GM21737 (cell line): ENCODE results near the gene DPYSL3.
A peak's percentile ranks its signal among the peaks of the same experiment; 100 is the strongest.

Experiments
- ATAC-seq: cut with Tn5 transposase; IDR thresholded peaks from one replicate; pipeline ENCODE4 v1.9.1; 2021; ENCODE audit warnings: mild to moderate bottlenecking, moderate library complexity; ENCODE audit not compliant: unreplicated experiment

DPYSL3 gene

DNA sequence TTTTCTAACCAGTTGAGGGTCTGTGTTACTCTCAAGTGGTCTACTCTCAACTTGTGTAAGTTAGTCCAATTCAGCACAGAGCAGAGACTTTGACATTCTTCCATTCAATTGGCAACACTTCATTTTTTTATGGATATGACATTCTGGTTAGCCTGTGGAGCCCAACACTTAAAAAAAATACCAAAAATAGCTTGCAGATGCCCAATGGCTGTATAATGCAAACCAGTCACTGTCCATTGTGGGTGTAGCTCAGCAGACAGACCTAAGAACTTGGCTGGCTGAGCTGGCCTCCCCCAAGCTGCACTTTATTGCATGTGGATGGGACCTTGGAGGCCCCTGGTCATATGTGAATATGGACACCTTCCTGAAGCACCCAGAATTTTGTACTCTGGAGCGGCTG lies 103.2 kb downstream of the DPYSL3 start:
- ATAC-seq, result no peak

DNA sequence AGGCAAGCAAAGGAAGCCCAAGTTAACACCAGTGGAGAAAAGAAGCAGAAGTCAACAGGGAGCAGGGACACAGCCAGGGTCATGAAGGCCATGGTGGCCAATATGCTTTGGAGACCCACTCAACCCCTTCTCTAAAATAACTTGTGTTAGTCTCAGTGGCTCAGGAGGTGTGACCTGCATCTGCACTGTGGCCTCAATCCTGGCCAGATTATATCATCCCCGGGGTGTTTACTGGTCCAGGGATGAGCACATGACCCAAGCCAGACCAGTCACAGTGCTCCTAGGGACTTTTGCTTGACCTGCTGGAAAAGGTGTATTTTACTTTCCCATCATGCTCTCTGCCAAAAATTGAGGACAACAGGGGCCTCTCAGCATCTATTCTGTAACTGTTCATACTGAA lies 105.2 kb downstream of the DPYSL3 start:
- ATAC-seq, result peak; percentile 18

DNA sequence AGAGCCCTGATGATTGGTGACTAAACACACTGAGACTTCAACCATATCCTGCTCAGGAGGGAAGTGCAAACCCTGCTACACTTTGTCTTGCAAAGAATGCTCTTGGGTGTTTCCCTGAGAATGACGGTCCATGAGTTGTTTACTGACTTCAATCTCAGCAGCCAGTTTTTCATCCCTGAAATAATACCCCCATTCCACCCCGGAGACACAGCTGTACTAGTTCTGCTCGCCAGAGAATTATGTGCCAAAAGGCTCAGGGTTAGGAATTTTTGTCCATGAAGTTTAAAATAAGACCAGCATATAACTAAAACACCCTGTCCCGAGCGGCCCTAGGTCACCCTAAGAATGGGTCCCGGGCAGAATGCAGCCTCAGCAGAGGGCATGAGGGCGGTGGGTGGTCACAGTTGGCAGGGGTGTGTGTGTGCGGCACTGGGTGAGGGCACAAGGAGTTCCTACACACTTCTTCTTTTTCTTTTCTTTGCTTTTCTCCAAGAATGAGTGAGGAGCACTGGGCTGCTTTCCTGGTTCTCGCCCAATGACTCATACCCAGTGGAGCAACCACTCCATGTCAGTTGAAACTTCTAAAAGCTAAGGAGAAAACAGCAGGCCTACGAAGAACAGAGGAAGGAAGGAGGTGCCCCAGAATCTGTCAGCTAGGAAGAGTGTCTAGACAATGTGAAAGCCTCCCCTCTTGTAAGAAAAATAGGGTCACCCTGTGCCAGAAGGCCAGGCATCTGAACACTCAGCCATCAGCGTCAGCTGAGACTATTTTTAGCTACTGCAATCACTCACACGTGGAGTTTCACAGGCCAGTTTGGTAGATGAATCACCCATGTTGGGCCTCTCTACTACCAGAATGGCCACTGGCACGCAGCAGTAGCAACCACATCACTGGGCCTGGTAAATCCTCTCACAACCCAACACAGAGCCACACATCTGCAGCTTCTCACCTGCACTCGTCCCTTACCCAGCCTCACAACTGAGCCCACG lies 105.9 kb downstream of the DPYSL3 start:
- peak; percentile 91 for ATAC-seq

GRCh38 chr5:147400881-147401280 lies 109.0 kb downstream of the DPYSL3 start:
- no peak for ATAC-seq

DNA sequence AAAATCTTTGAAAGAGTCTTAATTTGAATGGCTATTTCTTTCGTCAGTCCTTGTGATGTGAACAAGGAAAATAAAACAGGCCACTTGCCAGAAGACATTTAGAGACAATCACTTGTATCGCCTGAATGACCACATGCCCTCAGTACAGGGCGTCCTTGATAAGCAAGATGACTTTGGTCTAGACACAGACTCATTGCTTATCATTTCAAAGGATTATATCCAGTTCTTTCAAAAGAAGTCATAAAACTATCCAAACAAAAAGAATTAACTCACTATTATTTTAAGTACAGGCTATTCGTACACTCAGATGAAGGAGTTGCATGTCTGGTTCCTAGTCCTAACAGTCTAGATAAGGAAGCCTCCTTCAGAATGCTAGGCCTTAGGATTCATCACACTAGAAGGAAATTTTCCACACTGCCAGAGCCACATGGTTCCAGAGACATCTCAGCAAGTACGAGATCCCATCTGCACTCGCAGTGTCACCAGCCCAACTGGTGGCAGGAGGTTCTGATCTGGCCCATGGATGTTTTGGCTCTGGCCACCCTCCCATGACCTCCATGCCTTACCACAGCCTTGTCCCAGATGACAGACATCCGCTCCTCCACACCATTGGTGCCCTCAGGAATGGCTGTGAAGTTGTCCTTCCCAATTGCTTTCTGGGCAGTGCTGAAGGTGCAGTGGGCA lies 109.6 kb downstream of the DPYSL3 start:
- no peak for ATAC-seq

DNA sequence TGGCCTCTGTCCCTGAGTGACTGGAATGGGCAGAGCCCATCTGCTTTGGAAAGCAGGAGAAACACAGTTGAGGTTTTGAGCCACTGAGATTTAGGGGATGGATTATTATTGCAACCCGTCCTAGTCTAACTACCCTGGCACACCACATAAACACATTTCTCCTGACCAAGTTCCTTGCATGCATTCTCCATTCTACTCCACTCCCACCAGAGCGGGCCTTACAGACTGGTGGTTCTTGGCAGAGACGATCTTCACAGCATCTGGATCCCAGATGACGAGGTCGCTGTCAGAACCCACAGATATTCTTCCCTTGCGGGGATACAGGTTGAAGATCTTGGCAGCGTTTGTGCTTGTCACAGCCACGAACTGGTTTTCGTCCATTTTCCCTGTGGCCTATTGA lies 111.0 kb downstream of the DPYSL3 start:
- no peak for ATAC-seq

GRCh38 chr5:147397616-147398015 lies 112.3 kb downstream of the DPYSL3 start:
- ATAC-seq, result no peak

DNA sequence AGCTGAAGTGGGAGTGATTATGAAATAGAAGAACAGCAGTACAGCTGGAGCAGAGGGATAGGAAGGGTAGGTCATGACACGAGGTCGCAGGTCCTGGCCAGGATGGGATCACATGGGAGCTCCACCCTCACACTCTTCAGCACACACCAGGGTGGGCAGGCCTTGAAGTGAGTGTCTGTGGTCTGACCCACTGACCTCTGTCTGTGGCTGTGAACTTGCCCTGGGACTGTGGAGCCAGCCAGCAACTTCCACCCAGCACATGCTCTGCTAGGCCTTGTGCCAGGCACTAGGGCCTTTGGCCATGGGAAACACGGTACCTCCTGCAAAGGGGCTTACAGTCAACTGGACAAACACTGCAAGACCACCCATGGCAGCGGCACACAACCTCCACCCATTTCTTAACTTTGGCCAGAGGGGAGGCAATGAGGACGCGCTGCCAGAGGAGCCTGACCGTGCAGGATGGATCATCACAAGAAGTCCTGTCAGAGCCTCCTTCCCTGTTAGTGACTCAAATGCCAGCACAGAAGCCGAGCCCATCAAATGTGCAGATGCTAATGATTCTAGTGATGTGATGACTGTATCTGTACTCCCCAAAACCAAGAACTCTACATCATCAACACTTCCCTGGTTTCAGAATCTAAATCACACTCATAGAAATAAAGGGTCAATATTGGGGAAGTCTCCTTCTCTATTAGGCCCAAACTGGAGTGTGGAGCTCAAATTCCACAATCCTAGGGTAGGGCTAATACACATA lies 113.6 kb downstream of the DPYSL3 start:
- no peak for ATAC-seq

GRCh38 chr5:147393874-147394672 lies 115.8 kb downstream of the DPYSL3 start:
- ATAC-seq, result no peak

DNA sequence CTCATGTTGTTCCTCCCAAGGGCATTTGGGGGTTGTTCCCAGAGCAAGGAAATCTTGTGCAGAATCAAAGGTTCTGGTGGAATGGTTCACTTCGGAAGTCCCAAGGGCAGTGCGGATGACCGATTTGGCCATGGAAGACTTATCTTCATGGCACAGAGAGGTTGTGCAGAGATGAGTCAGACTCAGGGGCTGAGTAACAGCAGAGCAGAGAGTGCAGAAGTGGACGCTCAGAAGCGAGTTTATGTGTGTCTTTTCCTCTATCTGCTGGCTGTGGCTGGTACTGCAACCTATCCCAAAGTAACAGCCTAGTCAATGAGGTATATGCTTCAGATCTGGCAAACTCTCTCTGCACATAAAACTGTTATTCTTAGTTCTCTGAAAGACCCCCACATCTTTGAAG lies 118.1 kb downstream of the DPYSL3 start:
- ATAC-seq, result peak; percentile 78

DNA sequence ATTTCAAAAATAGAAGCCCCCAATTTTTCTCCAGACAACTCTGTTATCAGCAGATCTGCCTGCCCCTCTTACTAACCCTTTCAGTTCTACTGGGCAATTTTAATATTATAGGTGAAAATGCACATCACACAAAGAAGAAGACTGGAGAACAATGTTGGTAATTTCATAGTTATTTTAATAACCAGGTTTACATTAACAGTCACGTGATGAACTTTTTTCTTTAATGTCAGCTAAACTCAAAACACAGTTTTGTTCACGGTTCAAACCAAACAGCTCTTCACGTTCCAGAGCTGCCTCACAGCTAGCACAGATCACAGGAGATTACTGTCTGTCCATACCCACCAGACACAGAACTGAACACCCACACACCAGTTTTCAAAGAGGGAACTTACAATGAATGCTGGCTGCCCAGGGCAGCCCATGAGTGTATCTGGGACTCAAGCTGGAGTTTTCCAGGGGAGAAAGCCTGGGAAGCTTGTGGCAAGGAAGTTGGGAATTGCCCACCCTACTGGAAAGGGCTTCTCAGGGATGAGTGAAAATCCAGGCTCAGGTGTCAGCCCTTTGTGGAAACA lies 119.1 kb downstream of the DPYSL3 start:
- no peak for ATAC-seq

GRCh38 chr5:147388184-147389108 lies 121.4 kb downstream of the DPYSL3 start:
- no peak for ATAC-seq

- no peak for ATAC-seq
These were observed 122.8 kb downstream of the DPYSL3 start for GRCh38 chr5:147387109-147387508.

DNA sequence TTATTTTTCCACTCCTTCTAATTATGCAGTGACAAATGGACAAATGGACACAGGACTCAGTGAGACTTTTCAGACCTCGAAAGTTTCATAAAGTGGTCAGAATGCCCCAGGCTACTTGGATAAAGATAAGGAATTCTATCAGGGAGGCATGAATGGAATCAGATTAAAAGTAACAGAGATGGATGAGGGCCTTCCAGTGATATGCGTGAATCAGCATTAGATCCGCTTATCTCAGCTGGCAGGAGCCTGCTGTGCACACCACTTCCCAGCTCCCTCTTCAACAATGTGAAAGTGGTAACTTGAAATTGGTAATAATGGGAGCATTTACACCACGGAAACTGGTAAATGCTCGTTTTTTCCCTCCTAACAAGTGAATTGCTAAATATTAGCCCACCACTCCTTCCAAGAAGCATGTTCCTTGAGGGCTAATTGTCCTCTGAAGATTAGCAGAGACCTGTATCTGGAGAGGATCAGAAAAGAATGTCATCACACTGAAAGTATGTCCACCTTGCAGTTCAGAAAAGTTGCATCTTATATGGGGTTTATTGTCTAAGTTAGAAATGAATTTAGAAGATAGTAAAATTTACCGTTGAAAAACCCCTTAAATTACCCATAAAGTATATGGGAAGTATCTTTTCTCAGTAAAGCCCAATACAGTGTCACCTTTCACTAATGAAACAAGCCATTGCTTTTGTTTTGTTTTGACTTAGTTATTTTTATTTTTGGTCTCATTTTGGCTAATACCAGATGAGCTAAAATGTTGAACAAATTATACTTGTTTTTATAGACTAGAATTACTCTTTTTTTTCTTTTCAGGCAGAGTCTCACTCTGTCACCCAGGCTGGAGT lies 125.3 kb downstream of the DPYSL3 start:
- ATAC-seq, result no peak

GRCh38 chr5:147382776-147383175 lies 127.1 kb downstream of the DPYSL3 start:
- no peak for ATAC-seq

- ATAC-seq, result no peak
These were observed 128.3 kb downstream of the DPYSL3 start for GRCh38 chr5:147381555-147381954.

GRCh38 chr5:147377682-147378081 lies 132.2 kb downstream of the DPYSL3 start:
- no peak for ATAC-seq

DNA sequence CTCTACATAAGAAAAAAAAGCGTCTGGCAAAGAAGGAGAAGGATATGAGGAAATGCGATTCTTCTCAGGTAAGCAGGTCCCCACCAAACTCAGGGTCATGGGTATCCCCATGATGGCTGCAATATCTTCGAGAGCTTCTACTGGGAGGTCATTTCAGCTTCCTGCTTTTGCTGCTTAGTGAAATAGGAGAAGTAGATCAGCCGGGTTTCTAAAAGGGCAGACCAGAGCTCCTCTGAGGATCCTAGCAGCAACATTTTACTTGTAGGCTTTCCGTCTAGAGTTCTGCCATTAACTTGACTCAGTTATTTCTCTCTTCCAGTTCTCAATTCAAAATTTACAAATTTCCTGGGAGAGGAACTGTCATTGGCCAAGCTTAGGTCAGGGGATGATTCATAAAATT lies 134.7 kb downstream of the DPYSL3 start:
- ATAC-seq, result no peak
